AG04450 (cell line): ENCODE results near the gene CENPE. TPM values are rescaled to one million over a fixed set of nuclear protein-coding genes. Genes with fewer than 3 reads are reported as not detected.
A peak's percentile ranks its signal among the peaks of the same experiment; 100 is the strongest.

ENCODE experiments used
- CTCF ChIA-PET: fragments of 300-600, 350-600 bp; formaldehyde crosslinking; extraction: SDS; loops from one replicate; lab custom pipeline; 2022; ENCODE audit warnings: antibody characterized with exemption, inconsistent platforms; lab: Charles Lee
- POLR2A ChIA-PET: fragments of 350-600 bp; formaldehyde crosslinking; extraction: SDS; loops from one replicate; lab custom pipeline; 2021; ENCODE audit warnings: antibody characterized with exemption, inconsistent platforms; lab: Yijun Ruan, JAX
- DNase-seq: peaks from one replicate; pipeline ENCODE4 v3.0.0-alpha.2; 2011; ENCODE audit warnings: low read depth, low spot score
- H3K27ac ChIP-seq: one replicate; pipeline ENCODE4 v1.5.1; 2012; ENCODE audit warnings: low read depth, low read length, control low read depth
- H3K27me3 ChIP-seq: one replicate; pipeline ENCODE4 v1.6.0; 2012; ENCODE audit warnings: low read length; ENCODE audit not compliant: control insufficient read depth, insufficient read depth
- H3K4me3 ChIP-seq: 2 replicates; pipeline ENCODE4 v1.5.1; 2011; ENCODE audit warnings: mild to moderate bottlenecking, low read depth, low read length, control low read depth
- H3K9me3 ChIP-seq: 2 replicates; pipeline ENCODE4 v1.5.1; 2012; ENCODE audit warnings: low read length; ENCODE audit not compliant: control insufficient read depth, insufficient read depth
- polyA plus RNA-seq: library from polyadenylated mRNA; depleted of rRNA; stranded (reverse); fragments of >200 nt; gene quantifications from 2 replicates; pipeline ENCODE4 v1.2.3, GENCODE V29; 2011
- TF ChIP-seq, protein P1 (sequence below): IDR thresholded peaks from 2 replicates; pipeline ENCODE4 v1.5.1; 2011; ENCODE audit warnings: low read depth, low read length, control low read depth, inconsistent platforms

The CENPE gene
- polyA plus RNA-seq, 1 experiment = 4.5 TPM

DNA sequence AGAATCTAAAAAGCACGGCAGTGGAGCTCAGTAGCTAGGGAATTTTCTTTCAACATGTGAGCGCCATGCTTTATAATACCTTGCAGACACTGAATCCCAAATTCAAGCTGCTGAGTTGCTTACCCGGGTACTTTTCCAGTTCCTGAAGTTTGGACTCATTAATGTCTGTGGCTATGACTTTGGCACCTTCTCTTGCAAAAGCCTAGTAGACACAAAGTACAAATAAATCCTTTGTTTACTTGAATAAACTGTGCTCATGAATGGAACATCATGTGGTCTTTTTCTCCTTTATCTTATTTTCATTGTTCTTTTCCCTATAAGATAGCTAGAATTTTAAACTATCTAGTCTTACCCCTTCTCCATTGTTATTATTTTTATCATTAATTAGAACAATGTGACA is 103.1 kb downstream of the CENPE start:
- POLR2A ChIA-PET = no interaction called here
- DNase-seq = no peak
- Histone ChIP-seq H3K4me3 (no peak overlapping the region), H3K27ac (no peak overlapping the region), H3K9me3 (no peaks in the 10 kb centered on the region), H3K27me3 (no peaks in the 10 kb centered on the region)
- TF ChIP-seq, protein P1, sequence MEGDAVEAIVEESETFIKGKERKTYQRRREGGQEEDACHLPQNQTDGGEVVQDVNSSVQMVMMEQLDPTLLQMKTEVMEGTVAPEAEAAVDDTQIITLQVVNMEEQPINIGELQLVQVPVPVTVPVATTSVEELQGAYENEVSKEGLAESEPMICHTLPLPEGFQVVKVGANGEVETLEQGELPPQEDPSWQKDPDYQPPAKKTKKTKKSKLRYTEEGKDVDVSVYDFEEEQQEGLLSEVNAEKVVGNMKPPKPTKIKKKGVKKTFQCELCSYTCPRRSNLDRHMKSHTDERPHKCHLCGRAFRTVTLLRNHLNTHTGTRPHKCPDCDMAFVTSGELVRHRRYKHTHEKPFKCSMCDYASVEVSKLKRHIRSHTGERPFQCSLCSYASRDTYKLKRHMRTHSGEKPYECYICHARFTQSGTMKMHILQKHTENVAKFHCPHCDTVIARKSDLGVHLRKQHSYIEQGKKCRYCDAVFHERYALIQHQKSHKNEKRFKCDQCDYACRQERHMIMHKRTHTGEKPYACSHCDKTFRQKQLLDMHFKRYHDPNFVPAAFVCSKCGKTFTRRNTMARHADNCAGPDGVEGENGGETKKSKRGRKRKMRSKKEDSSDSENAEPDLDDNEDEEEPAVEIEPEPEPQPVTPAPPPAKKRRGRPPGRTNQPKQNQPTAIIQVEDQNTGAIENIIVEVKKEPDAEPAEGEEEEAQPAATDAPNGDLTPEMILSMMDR = no peak
- CTCF ChIA-PET = interaction anchor here (0.7 to 1.8 kb wide), 3 partner anchors 49 to 475 kb away, joined by 5 to 7 read pairs (median 5); no protein-coding TSS in a partner anchor

DNA sequence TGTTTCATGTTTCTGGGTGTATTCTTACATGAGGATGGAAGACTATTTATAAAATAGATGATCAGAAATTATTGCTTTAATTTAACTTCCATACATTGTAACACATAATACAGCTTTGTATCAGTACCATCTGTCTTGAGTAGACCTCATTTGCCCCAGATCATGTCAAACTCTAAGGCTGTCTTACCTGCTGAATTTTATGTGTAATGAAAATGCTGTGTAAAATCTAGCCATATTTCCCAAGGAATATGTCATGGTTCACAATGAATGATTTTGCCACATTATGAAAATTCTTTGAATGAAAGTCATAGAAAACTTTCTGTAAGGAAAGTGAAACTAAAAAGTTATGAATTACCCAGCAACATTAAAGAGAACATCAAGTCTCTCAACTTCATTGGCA is 105.9 kb downstream of the CENPE start:
- POLR2A ChIA-PET = no interaction called here
- Histone ChIP-seq H3K4me3 (no peak overlapping the region), H3K27ac (no peak overlapping the region), H3K27me3 (no peaks in the 10 kb centered on the region), H3K9me3 (no peaks in the 10 kb centered on the region)
- CTCF ChIA-PET = interaction anchor here (0.6 to 6.5 kb wide), 30 partner anchors 8 to 664 kb away, joined by 3 to 72 read pairs (median 6); partner anchors contain the start of genes BDH2, CISD2, SLC9B1 and SLC9B2
- TF ChIP-seq, protein P1 = no peak
- DNase-seq = no peak

DNA sequence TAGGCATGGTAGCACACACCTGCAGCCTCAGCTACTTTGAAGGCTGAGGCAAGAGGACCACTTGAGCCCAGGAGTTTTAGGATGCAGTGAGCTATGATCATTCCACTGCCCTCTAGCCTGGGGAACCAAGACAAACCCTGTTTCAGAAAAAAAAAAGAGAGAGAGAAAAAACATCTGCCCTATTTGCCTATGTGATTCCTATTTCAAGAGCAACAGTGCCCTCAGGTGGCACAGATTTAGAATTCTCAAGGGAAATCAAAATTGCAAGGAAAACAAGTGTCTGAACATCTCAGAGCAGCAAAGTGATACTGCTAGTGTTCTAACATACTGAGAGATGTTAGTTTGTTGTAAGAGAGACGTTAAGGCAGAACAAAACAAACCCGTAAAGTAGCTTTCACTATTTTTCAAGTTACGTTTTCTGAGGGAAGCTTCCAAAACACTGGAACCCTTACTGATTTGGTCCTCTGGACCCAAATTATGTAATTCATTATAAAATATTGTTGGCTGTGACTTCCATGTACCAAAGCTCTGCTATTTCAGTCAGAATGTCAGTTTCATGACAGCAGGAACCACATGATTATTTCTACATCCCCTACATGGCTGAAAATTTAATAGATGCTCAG is 106.4 kb downstream of the CENPE start:
- peak; percentile 32 for DNase-seq
- no peaks in the 10 kb centered on the region for H3K27me3 ChIP-seq
- ChIA-PET CTCF (interaction anchor here (0.6 to 6.5 kb wide), 45 partner anchors 9 to 663 kb away, joined by 3 to 72 read pairs (median 5); partner anchors contain the start of genes BDH2, CISD2, SLC9B1 and SLC9B2), POLR2A (interaction anchor here (0.6 kb wide), 1 partner anchor 15 kb away, joined by 4 read pairs; the partner anchor contains the start of gene SLC9B2)
- H3K9me3 ChIP-seq = no peaks in the 10 kb centered on the region
- no peak overlapping the region for H3K27ac ChIP-seq
- no peak overlapping the region for H3K4me3 ChIP-seq
- TF ChIP-seq, protein P1 = peak; percentile 73

DNA sequence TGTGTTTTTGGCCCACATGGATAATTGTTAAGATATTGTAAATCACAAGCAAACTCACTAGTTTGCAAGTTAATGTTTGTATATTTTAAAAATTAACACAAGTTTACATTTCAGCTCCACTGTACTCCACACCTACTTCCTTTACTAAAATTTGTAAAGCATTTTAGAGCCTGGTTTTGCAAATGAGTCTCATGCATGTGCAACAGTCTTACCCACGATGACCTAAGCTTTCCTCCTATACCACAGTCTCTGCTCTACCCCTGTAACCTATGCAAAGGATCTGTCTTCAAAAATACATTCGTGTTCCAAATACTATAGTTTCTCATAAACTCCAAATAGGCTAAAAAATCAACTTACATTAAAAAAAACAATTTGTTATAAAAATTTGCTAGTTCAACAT is 108.7 kb downstream of the CENPE start:
- TF ChIP-seq, protein P1 = no peak
- no peak for DNase-seq
- ChIA-PET POLR2A (no interaction called here), CTCF (interaction anchor here (0.8 to 6.5 kb wide), 7 partner anchors 11 to 659 kb away, joined by 3 to 72 read pairs (median 3); partner anchors contain the start of gene SLC9B2)
- Histone ChIP-seq H3K4me3 (no peak overlapping the region), H3K27me3 (no peaks in the 10 kb centered on the region), H3K9me3 (no peaks in the 10 kb centered on the region), H3K27ac (no peak overlapping the region)

DNA sequence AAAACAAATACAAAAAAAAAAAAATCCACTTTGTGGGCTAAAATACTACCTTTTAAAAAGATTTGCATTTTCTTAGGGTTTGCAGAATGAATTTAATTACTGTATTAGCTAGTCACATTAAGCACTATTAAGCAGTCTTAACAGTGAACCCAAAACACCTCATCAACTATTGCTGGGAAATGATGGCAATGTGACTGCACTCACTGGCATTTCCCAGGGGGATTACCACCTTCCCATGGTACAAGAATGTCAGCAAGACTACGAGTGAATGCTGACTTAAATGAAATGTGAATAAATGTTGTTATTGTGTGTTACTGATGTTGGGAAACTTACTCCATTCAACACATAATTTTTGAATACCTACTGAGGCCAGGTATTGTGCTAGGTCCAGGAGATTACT is 111.6 kb downstream of the CENPE start:
- H3K9me3 ChIP-seq = no peaks in the 10 kb centered on the region
- H3K27ac ChIP-seq = no peak overlapping the region
- no peak for DNase-seq
- H3K27me3 ChIP-seq = no peaks in the 10 kb centered on the region
- TF ChIP-seq, protein P1 = no peak
- CTCF ChIA-PET = interaction anchor here (0.7 kb wide), 1 partner anchor 1741 kb away, joined by 3 read pairs; no protein-coding TSS in a partner anchor
- POLR2A ChIA-PET = no interaction called here
- no peak overlapping the region for H3K4me3 ChIP-seq
